ES-I3 (cell line): ENCODE results near the gene PRKCSH.
"Not testable (repeated sequence)": the region's sequence is repeated elsewhere in the genome, so short reads cannot be mapped to it uniquely, and the experiment has no call there.

Experiments used
- H3K36me3 ChIP-seq: 2 replicates; pipeline ENCODE4 v1.6.1; 2013; ENCODE audit warnings: mild to moderate bottlenecking, low read length, control low read depth, moderate library complexity; ENCODE audit not compliant: insufficient read depth
- H3K4me1 ChIP-seq: 2 replicates; pipeline ENCODE4 v1.6.1; 2013; ENCODE audit warnings: mild to moderate bottlenecking, control low read depth, low read length; ENCODE audit not compliant: insufficient read depth
- H3K9ac ChIP-seq: 2 replicates; pipeline ENCODE4 v1.6.1; 2013; ENCODE audit warnings: low read depth, mild to moderate bottlenecking, low read length, moderate library complexity
- H3K9me3 ChIP-seq: 2 replicates; pipeline ENCODE4 v1.6.1; 2013; ENCODE audit warnings: mild to moderate bottlenecking, low read length, moderate library complexity; ENCODE audit not compliant: control insufficient read depth, insufficient read depth

The PRKCSH gene

GRCh38 chr19:11464333-11465265 lies 29.2 kb downstream of the PRKCSH start:
- Histone ChIP-seq H3K9me3 (no peaks in the 10 kb centered on the region), H3K4me1 (peaks cover 13% of the 10 kb centered on the region), H3K9ac (no peak overlapping the region), H3K36me3 (no peaks in the 10 kb centered on the region)

DNA sequence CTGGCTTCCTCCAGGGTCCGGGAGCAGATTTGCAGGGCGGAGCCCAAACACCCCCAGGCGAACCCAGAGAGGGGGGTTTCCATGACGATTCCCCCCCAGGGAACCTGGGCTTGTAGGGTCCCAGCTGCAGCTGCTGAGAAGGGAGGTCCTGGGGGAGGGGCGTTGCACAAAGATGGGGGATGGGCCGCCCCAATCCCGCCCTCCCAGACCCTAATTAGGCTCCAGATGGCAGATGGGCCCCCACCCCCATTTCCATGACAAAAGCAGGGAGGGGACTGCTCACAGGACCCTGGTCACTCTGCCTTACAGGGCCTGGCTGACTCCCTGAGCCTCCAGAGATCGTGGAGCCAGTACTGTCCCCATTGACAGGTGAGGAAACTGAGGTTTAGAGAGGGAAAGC lies 30.2 kb downstream of the PRKCSH start:
- Histone ChIP-seq H3K4me1 (peaks cover 13% of the 10 kb centered on the region), H3K9ac (peak overlapping the region; percentile 11; the same call in 1 of the 2 replicates), H3K36me3 (no peaks in the 10 kb centered on the region), H3K9me3 (no peaks in the 10 kb centered on the region)

DNA sequence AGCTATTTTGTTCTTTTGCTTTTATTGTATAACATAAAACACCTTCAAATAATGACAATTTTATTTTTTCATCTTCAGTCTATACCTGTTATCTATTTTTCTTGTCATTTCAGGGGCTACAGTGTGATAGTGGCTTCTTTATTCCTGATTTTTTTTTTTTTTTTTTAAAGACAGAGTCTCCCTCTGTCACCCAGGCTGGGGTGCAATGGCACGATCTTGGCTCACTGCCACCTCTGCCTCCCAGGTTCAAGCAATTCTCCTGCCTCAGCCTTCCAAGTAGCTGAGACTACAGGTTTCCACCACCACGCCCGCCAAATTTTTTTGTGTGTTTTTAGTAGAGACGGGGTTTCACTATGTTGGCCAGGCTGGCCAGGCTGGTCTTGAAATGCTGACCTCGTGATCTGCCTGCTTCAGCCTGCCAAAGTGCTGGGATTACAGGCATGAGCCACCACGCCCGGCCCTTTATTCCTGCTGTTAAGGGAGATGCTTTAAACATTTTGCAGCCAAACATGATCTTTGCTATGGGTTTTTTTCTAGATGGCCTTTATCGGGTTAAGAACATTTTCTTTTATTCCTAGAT lies 32.9 kb downstream of the PRKCSH start:
- not testable (repeated sequence) for H3K9me3 ChIP-seq, H3K36me3 ChIP-seq, H3K9ac ChIP-seq
- H3K4me1 ChIP-seq, result peaks cover 13% of the 10 kb centered on the region

- no peak overlapping the region for H3K9ac ChIP-seq
- H3K36me3 ChIP-seq, result no peaks in the 10 kb centered on the region
- H3K9me3 ChIP-seq, result no peaks in the 10 kb centered on the region
- no peaks in the 10 kb centered on the region; the same call in 1 of the 2 replicates for H3K4me1 ChIP-seq
These were observed 38.3 kb downstream of the PRKCSH start for GRCh38 chr19:11473725-11474124.

DNA sequence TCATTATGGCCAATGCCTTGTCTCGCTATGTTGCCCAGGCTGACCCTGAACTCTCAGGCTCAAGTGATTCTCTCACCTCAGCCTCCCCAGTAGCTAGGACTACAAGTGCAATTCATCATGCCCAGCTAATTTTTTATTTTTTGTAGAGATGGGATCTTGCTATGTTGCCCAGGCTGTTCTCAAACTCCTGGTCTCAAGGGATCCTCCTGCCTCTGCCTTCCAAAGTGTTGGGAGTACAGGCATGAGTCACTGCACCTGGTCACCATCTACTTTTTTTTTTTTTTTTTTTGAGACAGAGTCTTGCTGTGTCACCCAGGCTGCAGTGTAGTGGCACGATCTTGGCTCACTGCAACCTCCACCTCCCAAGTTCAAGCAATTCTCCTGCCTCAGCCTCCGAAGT lies 39.9 kb downstream of the PRKCSH start:
- not testable (repeated sequence) for H3K9me3 ChIP-seq, H3K9ac ChIP-seq, H3K36me3 ChIP-seq, H3K4me1 ChIP-seq

- Histone ChIP-seq H3K9ac (no peak overlapping the region), H3K9me3 (no peaks in the 10 kb centered on the region), H3K4me1 (peaks cover 3% of the 10 kb centered on the region; the same call in 1 of the 2 replicates), H3K36me3 (no peaks in the 10 kb centered on the region)
These were observed 40.4 kb downstream of the PRKCSH start for GRCh38 chr19:11475861-11476260.

DNA sequence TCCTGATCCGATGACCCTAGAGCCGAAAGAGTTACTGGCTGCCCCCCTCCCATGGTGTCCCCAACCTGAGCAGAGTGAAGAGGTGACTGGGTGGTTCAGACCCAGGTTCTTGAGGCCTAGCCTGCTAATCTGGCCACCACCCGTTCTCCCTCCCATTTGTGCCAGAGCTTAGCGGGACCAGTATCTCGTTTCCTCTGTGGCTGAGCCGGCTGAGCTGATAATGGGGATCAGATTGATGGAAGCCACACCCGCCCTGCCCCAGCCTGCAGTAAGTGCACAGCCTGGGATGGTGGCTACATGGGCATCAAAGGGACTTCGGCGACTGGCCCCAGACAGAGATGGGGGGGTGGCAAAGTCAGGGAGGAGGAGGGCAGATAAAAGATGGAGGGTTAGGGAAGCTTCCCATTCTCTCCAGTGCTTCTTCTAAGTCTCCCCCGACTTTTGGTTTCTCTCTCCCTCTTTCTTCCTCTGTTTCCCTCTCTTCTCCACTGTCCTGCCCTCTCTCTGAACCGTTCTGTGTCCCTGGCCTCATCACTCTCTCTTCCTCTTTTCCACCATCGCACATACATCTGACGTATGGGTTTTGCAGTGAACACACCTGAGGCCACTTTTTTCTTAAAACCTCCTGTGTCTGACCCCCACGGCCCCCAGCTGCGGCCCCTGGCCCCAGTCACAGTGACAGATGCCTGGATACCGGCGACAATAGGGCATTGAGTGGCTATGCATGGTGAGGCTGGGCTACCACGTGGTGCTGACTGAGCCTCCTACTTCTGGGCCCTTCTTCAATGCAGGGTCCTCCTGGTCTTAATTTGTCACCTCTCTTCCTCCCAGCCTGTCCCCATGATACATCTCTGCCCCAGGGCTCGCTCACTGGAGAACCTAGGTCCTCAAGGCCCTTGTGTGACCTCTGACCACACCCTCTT lies 43.0 kb downstream of the PRKCSH start:
- no peak overlapping the region for H3K9ac ChIP-seq
- H3K36me3 ChIP-seq, result no peaks in the 10 kb centered on the region
- no peaks in the 10 kb centered on the region for H3K9me3 ChIP-seq
- peaks cover 3% of the 10 kb centered on the region; the same call in 1 of the 2 replicates for H3K4me1 ChIP-seq

DNA sequence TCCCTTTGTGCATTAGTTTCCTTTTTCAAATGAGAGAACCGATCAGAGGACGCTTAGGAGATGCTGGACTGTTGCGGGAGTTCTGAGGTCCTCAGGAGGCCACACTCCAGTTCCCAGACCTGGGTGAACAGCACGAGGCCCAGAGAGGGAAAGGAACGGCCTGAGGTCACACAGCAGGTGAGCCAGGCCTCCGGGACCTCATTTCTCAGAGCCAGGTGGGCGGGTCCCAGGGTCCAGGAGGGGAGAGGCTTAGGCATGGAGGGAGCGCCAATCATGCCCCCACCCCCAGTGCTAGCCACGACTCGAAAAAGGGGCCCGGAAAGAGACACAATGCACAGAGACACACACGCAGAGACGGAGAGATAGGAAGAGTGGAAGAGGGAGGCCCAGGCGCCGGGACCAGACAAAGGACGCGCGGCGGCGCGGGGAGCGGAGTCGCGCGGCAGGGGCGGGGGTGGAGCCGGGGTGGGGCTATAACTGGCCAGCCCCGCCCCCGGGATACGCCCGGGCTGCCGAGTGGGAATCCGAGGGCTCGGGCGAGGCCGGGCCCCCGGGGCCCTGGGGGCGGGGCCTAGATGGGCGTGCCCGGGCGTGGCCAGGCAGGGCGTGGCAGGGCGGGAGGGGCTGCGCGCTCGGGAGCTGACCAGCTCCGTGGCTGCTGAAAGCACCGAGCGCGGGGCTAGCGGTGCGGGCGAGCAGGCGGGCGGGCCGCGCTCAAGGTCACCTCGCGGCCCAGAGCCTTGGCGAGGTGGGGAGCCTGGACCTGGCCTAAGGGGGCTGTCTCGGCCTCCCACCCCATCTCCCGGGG lies 43.9 kb downstream of the PRKCSH start:
- peaks cover 3% of the 10 kb centered on the region; the same call in 1 of the 2 replicates for H3K4me1 ChIP-seq
- peak overlapping the region; percentile 44; the same call in 1 of the 2 replicates for H3K9ac ChIP-seq
- no peaks in the 10 kb centered on the region for H3K9me3 ChIP-seq
- H3K36me3 ChIP-seq, result no peaks in the 10 kb centered on the region

DNA sequence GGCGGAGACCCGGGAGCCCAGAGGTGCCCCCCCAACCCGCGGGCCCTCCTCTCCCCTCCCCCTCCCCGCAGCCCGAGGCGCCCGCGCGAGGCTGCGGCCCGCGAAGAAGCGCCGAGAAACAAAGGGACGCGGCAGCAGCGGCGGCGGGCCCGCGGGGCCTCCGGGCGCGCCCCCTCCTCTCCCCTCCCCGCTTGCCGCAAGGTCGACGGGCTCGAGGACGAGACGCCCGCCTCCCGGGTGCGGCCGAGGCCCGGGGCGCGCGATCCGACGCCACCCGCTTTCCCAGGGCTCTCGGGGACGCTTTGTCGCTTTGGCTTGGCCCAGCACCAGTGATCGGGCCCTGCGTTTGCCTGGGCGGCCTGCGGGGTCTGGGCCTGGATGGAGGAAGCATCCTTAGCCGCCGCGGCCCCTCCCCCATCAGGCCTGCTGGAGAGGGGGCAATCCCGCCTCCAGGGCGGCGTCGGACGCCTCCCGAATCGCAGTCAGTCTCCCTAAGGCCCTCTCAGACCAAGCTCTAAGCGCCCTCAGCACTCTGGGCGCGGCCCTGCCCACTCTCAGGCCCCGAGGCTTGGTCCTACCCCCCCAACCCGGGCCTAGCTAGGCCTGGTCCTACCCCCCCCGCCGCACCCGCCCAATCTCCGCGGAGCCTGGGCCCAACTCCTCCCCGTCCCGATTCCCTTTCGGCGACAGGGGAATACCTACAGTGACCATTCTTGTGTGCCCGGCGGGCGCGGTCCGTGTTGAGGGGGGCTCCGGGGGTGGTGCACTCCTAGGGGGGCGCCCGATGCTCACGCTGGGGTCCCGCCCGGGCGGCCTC lies 44.7 kb downstream of the PRKCSH start:
- Histone ChIP-seq H3K4me1 (peaks cover 3% of the 10 kb centered on the region; the same call in 1 of the 2 replicates), H3K9ac (peak overlapping the region; percentile 33; the same call in 1 of the 2 replicates), H3K9me3 (no peaks in the 10 kb centered on the region), H3K36me3 (no peaks in the 10 kb centered on the region)

- H3K4me1 ChIP-seq, result peaks cover 3% of the 10 kb centered on the region; the same call in 1 of the 2 replicates
- no peaks in the 10 kb centered on the region for H3K9me3 ChIP-seq
- H3K36me3 ChIP-seq, result no peaks in the 10 kb centered on the region
- H3K9ac ChIP-seq, result peak within 1 kb of the TSS; percentile 33; the same call in 1 of the 2 replicates
These were observed 45.5 kb downstream of the PRKCSH start, which contains the start of gene ELAVL3 for GRCh38 chr19:11480715-11481533. Gene ELAVL3, minus strand, starts transcription at chr19:11481046. Its CDS starts 438 bp downstream, at chr19:11480608.

DNA sequence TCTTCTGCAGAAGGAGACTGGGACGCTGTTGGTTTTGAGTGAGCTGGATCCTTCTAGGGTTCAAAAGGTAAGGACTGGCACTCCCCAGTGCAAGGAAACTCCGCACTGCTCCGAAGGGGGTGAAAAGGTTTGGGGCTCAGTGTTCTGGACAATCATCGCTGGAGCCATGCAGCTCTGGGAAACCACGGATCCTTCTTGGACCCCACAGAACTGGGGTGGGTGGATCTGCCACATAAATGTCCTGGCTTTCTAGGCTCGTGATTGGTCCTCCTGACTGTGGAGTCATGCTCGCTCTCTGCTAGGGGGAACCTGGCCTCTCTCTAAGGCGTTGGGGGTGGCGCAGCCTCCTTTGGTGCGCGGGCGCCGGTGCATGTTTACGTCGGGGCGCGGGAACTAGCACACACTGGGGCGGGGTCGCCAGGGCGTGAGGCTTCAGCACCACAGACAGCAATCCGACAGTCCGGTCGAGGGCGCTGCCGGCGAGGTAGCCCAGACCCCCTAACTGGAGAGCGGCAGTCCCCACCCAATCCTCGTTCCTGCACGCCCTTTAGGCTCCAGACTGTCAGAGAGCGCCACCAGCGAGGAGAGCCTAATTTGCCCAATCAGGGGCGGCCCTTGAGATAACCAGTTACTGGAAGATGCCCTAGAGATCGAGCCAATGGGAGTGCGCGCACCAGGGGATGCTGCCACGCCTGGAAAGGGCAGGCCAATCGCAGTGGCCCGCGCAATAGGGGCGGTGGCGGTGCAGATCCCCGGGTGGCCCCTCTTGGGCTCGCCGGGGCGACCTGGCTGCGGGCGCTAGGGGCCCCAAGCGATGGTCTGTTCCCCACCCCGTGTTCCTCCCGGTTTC lies 46.3 kb downstream of the PRKCSH start:
- H3K9ac ChIP-seq, result peak overlapping the region; percentile 36; the same call in 1 of the 2 replicates
- no peaks in the 10 kb centered on the region for H3K36me3 ChIP-seq
- peaks cover 3% of the 10 kb centered on the region; the same call in 1 of the 2 replicates for H3K4me1 ChIP-seq
- H3K9me3 ChIP-seq, result no peaks in the 10 kb centered on the region
